Measurements from ENCODE around the gene UNC5CL.

Gene UNC5CL

DNA sequence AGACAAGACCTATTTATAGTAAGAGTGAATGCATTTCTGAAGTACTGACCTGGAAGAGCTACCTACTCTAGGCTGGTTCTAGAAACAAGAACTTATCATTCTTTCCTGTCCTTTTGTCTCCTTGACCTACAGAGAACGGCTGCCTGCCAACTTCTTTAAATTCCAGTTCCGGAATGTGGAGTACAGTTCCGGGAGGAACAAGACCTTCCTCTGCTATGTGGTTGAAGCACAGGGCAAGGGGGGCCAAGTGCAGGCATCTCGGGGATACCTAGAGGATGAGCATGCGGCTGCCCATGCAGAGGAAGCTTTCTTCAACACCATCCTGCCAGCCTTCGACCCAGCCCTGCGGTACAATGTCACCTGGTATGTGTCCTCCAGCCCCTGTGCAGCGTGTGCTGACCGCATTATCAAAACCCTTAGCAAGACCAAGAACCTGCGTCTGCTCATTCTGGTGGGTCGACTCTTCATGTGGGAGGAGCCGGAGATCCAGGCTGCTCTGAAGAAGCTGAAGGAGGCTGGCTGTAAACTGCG, 22.2 kb upstream of the UNC5CL start:
- no peak for DNase-seq

DNA sequence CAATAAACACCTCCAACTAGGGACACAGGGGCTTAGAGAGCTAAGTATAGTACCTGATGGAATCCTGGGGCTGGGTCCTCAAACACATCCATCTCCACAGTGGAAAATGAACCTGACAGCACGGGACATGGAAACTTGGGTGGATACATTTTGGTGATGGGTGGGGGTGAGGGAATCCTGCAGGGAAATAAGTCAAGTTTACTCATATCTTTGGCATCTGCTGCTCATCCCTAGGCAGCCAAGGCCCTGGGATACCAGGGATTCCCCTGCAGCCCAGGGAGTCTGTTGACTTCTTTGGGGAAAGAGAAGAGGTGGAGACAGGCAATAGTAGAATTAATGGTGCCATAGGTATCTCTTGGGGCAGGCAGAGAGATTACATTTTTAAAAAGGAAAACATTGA, 20.5 kb upstream of the UNC5CL start:
- DNase-seq, result no peak

DNA sequence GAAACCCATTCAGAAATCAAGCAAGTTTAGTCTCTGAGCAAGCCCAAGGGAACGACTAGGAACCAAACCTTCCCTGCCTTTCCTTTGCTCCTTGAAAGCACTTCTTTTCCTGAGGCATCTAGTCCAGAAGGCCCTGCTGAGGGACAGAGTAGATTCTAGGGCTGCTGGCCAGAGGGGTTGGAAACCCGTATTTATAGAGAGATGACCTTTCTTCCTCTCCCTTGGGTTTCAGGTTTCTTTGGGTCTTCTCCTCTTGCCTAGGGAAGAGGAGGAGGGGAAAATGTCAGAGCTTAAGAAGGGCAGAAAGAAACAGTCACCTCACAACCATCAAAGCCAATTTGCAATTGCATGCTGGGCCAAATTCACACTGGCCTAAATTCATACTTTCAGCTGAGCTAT, 19.8 kb upstream of the UNC5CL start:
- DNase-seq, result no peak

- no peak for DNase-seq
Observed at GRCh38 chr6:41056768-41057490, 17.9 kb upstream of the UNC5CL start.

GRCh38 chr6:41055149-41055548, 16.1 kb upstream of the UNC5CL start:
- no peak for DNase-seq

DNA sequence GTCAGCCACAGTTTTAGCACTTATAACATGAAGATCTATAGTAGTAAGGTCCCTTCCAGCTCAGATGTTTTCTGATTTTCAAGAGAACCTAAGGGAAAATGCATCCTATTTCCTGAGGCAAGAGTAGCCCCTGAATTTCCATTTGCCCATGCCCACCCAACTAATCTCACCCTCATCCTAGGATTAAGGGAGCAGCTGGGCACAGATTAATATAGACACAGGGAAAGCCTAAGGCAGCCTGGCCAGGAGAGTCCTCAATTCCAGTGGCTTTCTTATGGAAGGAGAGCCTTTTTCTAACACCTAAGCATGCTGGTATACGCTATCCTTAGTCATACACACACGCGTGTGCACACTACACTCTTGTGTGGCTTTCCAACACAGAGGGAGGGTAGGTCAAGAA, 15.5 kb upstream of the UNC5CL start:
- DNase-seq, result no peak

GRCh38 chr6:41053041-41053440, 14.0 kb upstream of the UNC5CL start, which contains the start of gene APOBEC2:
TSS of gene APOBEC2 (plus strand) at chr6:41053202. CDS start at chr6:41053348, 146 bp downstream.
- DNase-seq, result no peak

- DNase-seq, result no peak
Observed at GRCh38 chr6:41051873-41052272, 12.9 kb upstream of the UNC5CL start.

DNA sequence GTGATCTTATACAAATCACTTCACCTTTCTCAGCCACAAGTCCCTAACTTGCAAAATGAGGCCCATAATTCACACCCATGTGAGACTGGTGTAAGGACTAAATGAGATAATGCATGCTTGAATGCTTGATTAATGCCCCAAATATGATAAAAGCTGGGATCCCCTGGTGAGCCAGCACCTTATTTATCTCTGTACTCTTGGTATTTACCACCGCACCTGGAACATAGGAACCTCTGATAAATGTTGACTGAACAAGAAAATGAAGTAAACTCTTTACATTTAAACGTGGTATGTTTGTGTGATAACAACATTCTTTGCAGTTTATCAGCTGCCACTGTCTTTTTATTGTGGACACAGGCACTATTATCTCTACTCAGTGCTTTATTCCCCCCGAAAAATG, 11.5 kb upstream of the UNC5CL start:
- no peak for DNase-seq

- DNase-seq, result no peak
Observed at GRCh38 chr6:41049955-41050354, 10.9 kb upstream of the UNC5CL start.

GRCh38 chr6:41049521-41049920, 10.5 kb upstream of the UNC5CL start:
- DNase-seq, result no peak

- no peak for DNase-seq
Observed at GRCh38 chr6:41047745-41048732, 9.0 kb upstream of the UNC5CL start.

GRCh38 chr6:41047306-41047705, 8.3 kb upstream of the UNC5CL start:
- no peak for DNase-seq

DNA sequence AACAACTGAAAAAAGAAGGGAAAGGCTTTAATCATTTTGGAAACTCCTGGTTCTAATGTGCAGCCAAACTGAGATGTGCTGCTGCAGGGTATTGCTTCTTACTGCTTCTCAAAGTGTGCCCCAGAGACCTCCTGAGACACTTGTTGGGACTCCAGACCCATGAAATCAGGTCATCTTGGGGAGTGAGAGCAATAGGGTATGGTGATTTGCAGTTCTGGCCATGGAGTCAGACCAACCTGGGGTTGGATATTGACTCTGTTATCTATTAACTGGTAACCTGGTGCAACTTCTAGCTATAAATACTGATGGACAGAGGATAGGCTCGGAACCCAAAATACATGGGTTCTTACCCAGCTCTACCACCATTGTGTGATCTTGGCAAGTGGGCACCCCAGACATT, 7.1 kb upstream of the UNC5CL start:
- no peak for DNase-seq

- no peak for DNase-seq
Observed at GRCh38 chr6:41045664-41046063, 6.6 kb upstream of the UNC5CL start.

DNA sequence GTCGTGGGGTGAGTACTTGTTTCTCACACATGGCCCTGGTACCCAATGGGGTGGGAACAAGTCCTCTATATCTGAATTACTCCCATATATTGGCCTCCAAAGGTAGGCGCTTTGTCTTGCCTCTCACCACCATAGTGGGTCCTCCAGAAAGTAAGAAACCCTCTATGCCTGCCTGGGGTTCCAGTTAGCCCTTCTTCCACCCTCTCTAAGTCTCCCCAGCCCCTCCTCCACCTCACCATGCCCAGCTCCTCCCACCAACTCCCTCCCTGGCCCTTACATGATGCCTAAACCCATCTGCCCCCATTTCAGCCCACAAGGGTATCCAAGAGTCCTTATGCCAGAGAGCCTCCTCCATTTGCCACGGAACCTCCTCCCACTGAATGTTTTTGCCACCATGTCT, 4.1 kb upstream of the UNC5CL start:
- DNase-seq, result no peak

DNA sequence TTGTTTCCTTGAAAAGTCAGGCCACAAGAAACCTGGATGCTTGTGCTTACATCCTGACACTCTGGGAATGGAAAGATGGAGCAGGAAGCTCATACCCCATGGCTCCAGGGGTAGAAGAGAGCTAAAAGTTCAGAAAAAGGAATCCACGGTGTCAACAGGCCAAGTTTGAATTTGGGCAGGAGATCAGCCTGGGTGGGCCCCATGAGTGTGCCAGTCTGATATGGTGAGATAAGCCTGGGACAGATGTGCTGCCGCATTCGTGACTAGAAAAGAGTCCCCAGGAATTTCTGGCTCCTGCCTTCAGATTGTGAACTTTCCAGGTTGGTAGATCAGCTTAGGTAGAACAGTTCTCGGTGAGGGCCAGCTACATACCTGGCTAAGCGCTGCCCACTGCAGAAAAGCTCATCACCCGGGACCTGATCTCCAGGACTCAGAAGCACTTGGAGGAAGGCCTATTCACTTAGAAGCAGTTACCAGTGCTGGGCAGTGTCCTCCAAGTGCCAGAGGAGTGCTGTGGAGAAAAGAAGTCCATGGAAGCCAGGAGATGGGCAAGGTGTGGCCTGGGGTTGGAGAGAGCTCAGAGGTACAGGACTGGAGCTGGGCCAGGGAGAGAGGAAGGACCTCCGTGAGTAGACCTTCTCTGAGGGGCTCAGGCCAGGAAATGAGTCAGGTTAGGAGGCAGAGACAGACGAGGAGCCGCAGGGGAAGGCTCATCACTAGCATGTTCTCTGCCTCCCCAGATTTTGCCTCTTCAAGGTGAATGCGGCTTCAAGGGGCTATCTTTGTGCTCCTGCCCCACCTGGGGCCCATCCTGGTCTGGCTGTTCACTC, 3.4 kb upstream of the UNC5CL start, which contains the start of gene TSPO2:
Gene TSPO2 (plus strand): TSS at position 242 of the 830 bp plus-strand sequence. CDS start 519 bp downstream, at position 761.
- no peak for DNase-seq

- DNase-seq, result no peak
Observed at GRCh38 chr6:41040940-41041536, 2.0 kb upstream of the UNC5CL start.

- no peak for DNase-seq
Observed at GRCh38 chr6:41040101-41040939, 1.3 kb upstream of the UNC5CL start.

DNA sequence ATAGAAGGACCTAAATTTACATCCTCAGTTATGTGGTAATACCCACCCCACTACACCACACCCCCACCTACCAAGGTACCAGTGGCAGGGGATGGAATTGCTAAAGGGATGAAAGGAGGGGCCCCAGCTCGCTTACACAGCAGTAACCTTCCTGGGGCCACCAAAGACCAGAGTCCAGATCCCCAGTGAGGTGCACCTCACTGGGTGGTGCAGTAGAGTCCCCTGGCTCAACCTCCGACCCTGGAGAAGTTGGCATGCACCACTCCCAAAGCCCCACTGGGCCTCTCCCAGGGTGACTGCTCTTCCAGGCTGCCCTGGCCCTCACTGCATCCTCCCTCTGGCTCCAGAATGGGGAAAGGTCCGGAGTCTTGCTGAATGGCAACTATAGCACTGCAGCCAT, 816 bp downstream of the UNC5CL start:
- no peak for DNase-seq
